ENCODE measurements around the gene DHRS12.

The DHRS12 gene

GRCh38 chr13:51811046-51811445 is 7.1 kb upstream of the DHRS12 start:
- no peak for TF ChIP-seq CTCF (conservative IDR thresholded peaks at IDR 0.05; ENCODE audit: low read depth, low read length)
- DNase-seq (ENCODE audit: low read depth), result no peak
- no peak overlapping the region for H3K4me3 ChIP-seq (ENCODE audit: low read depth, low read length)

GRCh38 chr13:51808811-51809210 is 4.8 kb upstream of the DHRS12 start:
- no peak for TF ChIP-seq CTCF (conservative IDR thresholded peaks at IDR 0.05; ENCODE audit: low read depth, low read length)
- DNase-seq (ENCODE audit: low read depth), result no peak
- H3K4me3 ChIP-seq (ENCODE audit: low read depth, low read length), result no peak overlapping the region

- TF ChIP-seq CTCF (conservative IDR thresholded peaks at IDR 0.05; ENCODE audit: low read depth, low read length), result no peak
- no peak for DNase-seq (ENCODE audit: low read depth)
- H3K4me3 ChIP-seq (ENCODE audit: low read depth, low read length), result no peak overlapping the region
Observed at GRCh38 chr13:51807041-51807440, 3.1 kb upstream of the DHRS12 start.

GRCh38 chr13:51806566-51806965 is 2.6 kb upstream of the DHRS12 start:
- no peak overlapping the region for H3K4me3 ChIP-seq (ENCODE audit: low read depth, low read length)
- TF ChIP-seq CTCF (conservative IDR thresholded peaks at IDR 0.05; ENCODE audit: low read depth, low read length), result no peak
- peak; percentile 66 for DNase-seq (ENCODE audit: low read depth)

- TF ChIP-seq CTCF (conservative IDR thresholded peaks at IDR 0.05; ENCODE audit: low read depth, low read length), result no peak
- no peak for DNase-seq (ENCODE audit: low read depth)
- no peak overlapping the region for H3K4me3 ChIP-seq (ENCODE audit: low read depth, low read length)
Observed at GRCh38 chr13:51805925-51806324, 2.0 kb upstream of the DHRS12 start.

GRCh38 chr13:51805313-51805712 is 1.4 kb upstream of the DHRS12 start:
- no peak for DNase-seq (ENCODE audit: low read depth)
- H3K4me3 ChIP-seq (ENCODE audit: low read depth, low read length), result no peak overlapping the region
- TF ChIP-seq CTCF (conservative IDR thresholded peaks at IDR 0.05; ENCODE audit: low read depth, low read length), result no peak

GRCh38 chr13:51804295-51805172 is 571 bp upstream of the DHRS12 start:
- DNase-seq (ENCODE audit: low read depth), result no peak
- H3K4me3 ChIP-seq (ENCODE audit: low read depth, low read length), result peak overlapping the region; percentile 79
- TF ChIP-seq CTCF (conservative IDR thresholded peaks at IDR 0.05; ENCODE audit: low read depth, low read length), result no peak

Measured in choroid plexus epithelial cell (primary cell).